Tibial artery (tissue), 4 donors: Measurements from ENCODE around the gene UGT1A7.
"Not testable (repeated sequence)": the region's sequence is repeated elsewhere in the genome, so short reads cannot be mapped to it uniquely, and the experiment has no call there.

Experiments
- DNase-seq, 2 donors: peaks; one replicate each; pipeline ENCODE4 v3.0.0-alpha.2; 2019
- H3K27ac ChIP-seq, 2 donors: fragments of 200-600 bp; sonication (generic) in 1 of 2; 1 replicate in 1 of 2; 2 replicates in 1 of 2; pipeline ENCODE4 v1.5.1; 2018 to 2019; ENCODE audit warnings: mild to moderate bottlenecking in 1 of 2
- H3K27me3 ChIP-seq, 2 donors: fragments of 200-600 bp; sonication (generic) in 1 of 2; one replicate each; pipeline versions ENCODE4 v1.5.1 to v1.6.0; 2016 to 2019
- H3K36me3 ChIP-seq, 3 donors: fragments of 200-600 bp; sonication (generic) in 2 of 3; one replicate each; pipeline ENCODE4 v1.5.1; 2016 to 2019; ENCODE audit warnings: mild to moderate bottlenecking in 2 of 3
- H3K4me1 ChIP-seq, 4 donors: fragments of 200-600 bp; sonication (generic) in 2 of 4; 1 replicate in 3 of 4; 2 replicates in 1 of 4; pipeline ENCODE4 v1.5.1; 2016 to 2019
- H3K4me3 ChIP-seq, 2 donors: fragments of 200-600 bp; sonication (generic) in 1 of 2; 1 replicate in 1 of 2; 2 replicates in 1 of 2; pipeline ENCODE4 v1.5.1; 2018 to 2019; ENCODE audit warnings: mild to moderate bottlenecking in 2 of 2
- H3K9me3 ChIP-seq, 3 donors: fragments of 200-600 bp; sonication (generic) in 1 of 3; one replicate each; pipeline ENCODE4 v1.5.1; 2016 to 2019
- CTCF ChIP-seq, 2 experiments: fragments of 200-600 bp in 1 of 2; fragments of 450-650 bp in 1 of 2; IDR thresholded peaks; one replicate each; pipeline ENCODE4 v1.5.1; 2017 to 2019; ENCODE audit warnings: antibody characterized with exemption in 2 of 2, mild to moderate bottlenecking in 1 of 2, moderate library complexity in 1 of 2
- intact Hi-C: fragments of 100-400 bp; cut with DNase I; formaldehyde crosslinking; loops from one replicate; pipeline ENCODE4 v1.15.0; 2023; ENCODE audit warnings: low total_unique reads

UGT1A7 gene

GRCh38 chr2:233745073-233745755, 63.5 kb downstream of the UGT1A7 start:
- no peak for DNase-seq
- intact Hi-C loops = no loop called here
- H3K27me3 ChIP-seq = no peaks in the 10 kb centered on the region

GRCh38 chr2:233745838-233746237, 64.1 kb downstream of the UGT1A7 start:
- H3K27me3 ChIP-seq, H3K36me3 ChIP-seq, H3K27ac ChIP-seq, intact Hi-C loops, H3K4me3 ChIP-seq, H3K9me3 ChIP-seq, DNase-seq, H3K4me1 ChIP-seq: not testable (repeated sequence)

More at GRCh38 chr2:233745073-233745755, 63.5 kb downstream of the UGT1A7 start:
- TF ChIP-seq CTCF (IDR thresholded peaks at IDR 0.05) = no peak
- Histone ChIP-seq H3K36me3 (no peaks in the 10 kb centered on the region), H3K4me1 (no peaks in the 10 kb centered on the region), H3K4me3 (no peak overlapping the region), H3K9me3 (no peaks in the 10 kb centered on the region), H3K27ac (no peak overlapping the region)

GRCh38 chr2:233746475-233747282, 65.0 kb downstream of the UGT1A7 start:
- no peak overlapping the region for H3K4me3 ChIP-seq
- no peak for DNase-seq
- intact Hi-C loops = no loop called here
- H3K4me1 ChIP-seq = no peaks in the 10 kb centered on the region
- TF ChIP-seq CTCF (IDR thresholded peaks at IDR 0.05) = no peak
- H3K27ac ChIP-seq = no peak overlapping the region
- no peaks in the 10 kb centered on the region for H3K27me3 ChIP-seq
- no peaks in the 10 kb centered on the region for H3K36me3 ChIP-seq
- H3K9me3 ChIP-seq = no peaks in the 10 kb centered on the region

GRCh38 chr2:233747283-233747544, 65.5 kb downstream of the UGT1A7 start:
- H3K27ac ChIP-seq = no peak overlapping the region
- TF ChIP-seq CTCF (IDR thresholded peaks at IDR 0.05) = no peak
- no peaks in the 10 kb centered on the region for H3K4me1 ChIP-seq
- H3K4me3 ChIP-seq = no peak overlapping the region
- no peak for DNase-seq
- no peaks in the 10 kb centered on the region for H3K27me3 ChIP-seq
- intact Hi-C loops = no loop called here
- H3K36me3 ChIP-seq = no peaks in the 10 kb centered on the region
- no peaks in the 10 kb centered on the region for H3K9me3 ChIP-seq

- intact Hi-C loops, H3K36me3 ChIP-seq, DNase-seq, H3K9me3 ChIP-seq, H3K4me3 ChIP-seq, H3K27me3 ChIP-seq, H3K4me1 ChIP-seq, H3K27ac ChIP-seq: not testable (repeated sequence)
Measured at GRCh38 chr2:233750689-233751088, 69.0 kb downstream of the UGT1A7 start.

GRCh38 chr2:233751212-233752009, 69.7 kb downstream of the UGT1A7 start:
- DNase-seq, intact Hi-C loops, H3K4me3 ChIP-seq, H3K9me3 ChIP-seq, H3K27me3 ChIP-seq, H3K27ac ChIP-seq, H3K36me3 ChIP-seq, H3K4me1 ChIP-seq: not testable (repeated sequence)
